A172 (cell line): ENCODE measurements around the gene PRRC2B. TPM values are rescaled to one million over a fixed set of nuclear protein-coding genes. Genes with fewer than 3 reads are reported as not detected.
"Not testable (repeated sequence)": the region's sequence is repeated elsewhere in the genome, so short reads cannot be mapped to it uniquely, and the experiment has no call there.

Source experiments
- DNase-seq: peaks from one replicate; pipeline ENCODE4 v3.0.0-alpha.2; 2015; ENCODE audit warnings: low spot score
- total RNA-seq: library from RNA; depleted of rRNA; stranded (reverse); fragments of >200 nt; shearing (Covaris generic); gene quantifications from 2 replicates; pipeline ENCODE4 v1.2.3, GENCODE V29; 2014

Gene PRRC2B
- total RNA-seq, 1 experiment from 2014 or later, result 49.1 TPM

DNA sequence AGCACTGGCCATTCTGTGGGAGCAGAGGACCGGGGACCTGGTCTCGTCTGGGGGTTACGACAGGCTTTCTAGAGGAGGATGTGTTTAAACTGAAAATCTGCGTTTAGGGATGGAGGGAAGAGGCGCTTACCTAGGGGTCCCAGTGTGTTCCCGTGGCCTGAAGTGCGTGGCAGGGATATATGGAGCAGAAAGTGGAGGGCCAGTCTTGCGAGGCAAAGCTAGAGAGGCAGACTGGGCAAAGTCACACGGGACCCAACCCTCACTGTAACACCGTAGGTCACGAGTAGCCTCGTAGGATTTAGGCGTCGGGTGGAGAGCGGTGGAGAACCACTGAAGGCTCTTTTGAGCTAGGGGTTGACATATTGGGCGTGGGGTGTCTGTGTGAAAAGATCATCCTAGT lies 76.1 kb downstream of the PRRC2B start:
- no peak for DNase-seq

DNA sequence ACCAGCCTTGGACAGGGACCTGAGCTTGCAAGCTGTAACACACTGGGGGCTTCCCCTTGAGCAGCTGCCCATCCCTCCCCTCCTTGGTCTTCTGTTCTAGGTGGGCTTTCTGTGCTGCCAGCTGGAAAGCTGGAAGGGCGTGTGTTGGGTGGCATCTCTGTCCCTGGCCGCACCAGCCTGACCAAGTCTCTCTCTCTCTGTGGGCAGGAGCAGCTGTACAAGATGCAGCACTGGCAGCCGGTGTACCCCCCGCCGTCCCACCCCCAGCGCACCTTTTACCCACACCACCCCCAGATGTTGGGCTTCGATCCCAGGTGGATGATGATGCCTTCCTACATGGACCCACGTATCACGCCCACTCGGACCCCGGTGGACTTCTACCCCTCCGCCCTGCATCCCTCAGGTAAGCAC lies 76.7 kb downstream of the PRRC2B start:
- DNase-seq, result no peak

DNA sequence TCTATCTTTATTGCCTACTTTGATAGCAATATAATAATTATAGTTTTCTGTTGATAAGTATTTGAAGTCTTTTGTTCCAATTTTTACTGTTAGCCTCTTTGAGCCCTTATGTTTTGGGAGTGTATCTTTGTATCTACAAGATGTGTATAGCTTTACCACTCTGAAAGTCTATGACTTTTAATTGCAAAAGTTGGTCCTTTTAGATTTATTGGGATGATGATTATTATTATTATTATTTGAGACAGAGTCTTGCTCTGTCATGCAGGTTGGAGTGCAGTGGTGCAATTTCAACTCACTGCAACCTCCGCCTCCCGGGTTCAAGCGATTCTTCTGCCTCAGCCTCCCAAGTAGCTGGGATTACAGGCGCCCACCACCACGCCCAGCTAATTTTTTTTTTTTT lies 78.2 kb downstream of the PRRC2B start:
- not testable (repeated sequence) for DNase-seq

DNA sequence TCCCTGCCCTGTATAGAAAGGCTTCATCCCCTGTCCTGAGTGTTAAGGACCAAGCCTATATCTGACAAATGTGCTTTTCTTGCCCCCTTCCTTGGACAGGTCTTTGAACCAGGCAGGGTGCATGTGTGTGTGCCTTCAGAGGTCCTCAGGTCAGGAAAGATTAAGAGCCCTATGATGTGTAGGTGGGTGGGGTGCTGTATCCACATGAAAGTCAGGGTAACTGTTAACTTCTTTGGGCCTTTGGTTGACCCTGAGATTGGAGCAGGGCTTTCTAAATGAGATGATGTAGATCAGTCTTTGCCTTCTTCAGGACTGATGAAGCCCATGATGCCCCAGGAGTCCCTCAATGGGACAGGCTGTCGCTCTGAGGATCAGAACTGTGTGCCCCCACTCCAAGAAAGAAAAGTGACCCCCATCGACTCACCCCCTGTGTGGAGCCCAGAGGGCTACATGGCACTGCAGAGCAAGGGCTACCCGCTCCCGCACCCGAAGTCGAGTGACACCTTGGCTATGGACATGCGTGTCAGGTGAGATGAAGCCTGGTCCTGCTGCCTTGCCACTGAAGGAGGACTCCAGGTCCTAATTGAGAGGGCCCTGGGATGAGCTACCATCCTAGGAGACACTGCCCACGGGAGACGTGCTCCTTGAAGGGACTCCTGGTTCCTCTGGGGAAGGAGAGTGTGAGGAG lies 79.5 kb downstream of the PRRC2B start:
- DNase-seq, result no peak

DNA sequence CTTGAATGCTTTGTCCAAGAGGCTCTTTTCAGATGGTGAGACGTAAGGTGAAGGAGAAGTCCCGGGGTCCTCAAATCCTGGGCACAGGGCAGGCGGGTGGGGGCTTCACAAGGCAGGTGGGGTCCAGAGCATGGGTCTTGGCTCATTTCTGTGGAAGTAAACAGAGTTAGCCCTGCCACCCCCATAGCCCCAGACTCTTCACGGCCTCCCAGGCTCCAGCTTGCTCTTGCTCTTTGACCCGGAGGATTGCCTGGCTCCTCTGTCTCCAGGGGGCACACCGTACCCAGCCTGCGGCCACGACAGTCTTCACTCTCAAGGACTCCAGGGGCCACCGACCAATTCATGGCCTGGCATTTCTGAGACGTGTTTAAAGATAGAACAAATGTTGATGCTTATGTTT lies 80.0 kb downstream of the PRRC2B start:
- DNase-seq, result no peak

DNA sequence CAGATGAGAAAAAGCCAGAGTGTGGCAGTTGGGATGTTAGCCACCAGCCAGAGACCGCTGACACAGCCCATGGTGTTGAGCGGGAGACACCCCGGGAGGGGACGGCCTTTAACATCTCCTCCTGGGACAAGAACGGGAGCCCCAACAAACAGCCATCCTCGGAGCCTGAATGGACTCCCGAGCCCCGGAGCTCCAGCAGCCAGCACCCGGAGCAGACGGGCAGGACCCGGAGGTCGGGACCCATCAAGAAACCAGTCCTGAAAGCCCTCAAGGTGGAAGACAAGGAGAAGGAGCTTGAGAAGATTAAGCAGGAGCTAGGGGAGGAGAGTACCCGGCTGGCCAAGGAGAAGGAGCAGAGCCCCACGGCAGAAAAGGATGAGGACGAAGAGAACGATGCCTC lies 80.8 kb downstream of the PRRC2B start:
- DNase-seq, result no peak

DNA sequence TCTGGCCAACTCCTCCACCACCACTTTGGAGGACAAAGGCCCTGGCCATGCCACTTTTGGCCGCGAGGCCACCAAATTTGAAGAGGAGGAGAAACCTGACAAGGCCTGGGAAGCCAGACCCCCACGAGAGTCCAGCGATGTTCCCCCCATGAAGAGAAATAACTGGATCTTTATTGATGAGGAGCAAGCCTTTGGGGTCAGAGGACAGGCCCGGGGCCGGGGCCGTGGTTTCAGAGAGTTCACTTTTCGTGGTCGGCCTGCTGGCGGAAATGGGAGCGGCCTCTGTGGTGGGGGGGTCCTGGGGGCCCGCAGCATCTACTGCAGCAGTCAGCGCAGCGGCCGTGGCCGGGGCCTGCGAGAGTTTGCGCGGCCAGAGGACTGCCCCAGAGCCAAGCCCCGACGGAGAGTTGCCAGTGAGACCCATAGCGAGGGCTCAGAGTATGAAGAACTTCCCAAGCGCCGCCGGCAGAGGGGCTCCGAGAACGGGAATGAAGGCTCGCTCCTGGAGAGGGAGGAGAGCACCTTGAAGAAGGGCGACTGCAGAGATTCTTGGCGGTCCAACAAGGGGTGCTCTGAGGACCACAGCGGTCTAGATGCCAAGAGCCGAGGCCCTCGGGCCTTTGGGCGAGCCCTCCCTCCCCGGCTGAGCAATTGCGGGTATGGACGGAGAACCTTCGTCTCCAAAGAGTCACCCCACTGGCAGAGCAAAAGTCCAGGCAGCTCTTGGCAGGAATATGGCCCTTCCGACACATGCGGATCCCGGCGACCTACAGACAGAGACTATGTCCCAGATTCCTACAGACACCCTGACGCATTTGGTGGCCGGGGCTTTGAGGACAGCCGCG lies 81.4 kb downstream of the PRRC2B start:
- no peak for DNase-seq

DNA sequence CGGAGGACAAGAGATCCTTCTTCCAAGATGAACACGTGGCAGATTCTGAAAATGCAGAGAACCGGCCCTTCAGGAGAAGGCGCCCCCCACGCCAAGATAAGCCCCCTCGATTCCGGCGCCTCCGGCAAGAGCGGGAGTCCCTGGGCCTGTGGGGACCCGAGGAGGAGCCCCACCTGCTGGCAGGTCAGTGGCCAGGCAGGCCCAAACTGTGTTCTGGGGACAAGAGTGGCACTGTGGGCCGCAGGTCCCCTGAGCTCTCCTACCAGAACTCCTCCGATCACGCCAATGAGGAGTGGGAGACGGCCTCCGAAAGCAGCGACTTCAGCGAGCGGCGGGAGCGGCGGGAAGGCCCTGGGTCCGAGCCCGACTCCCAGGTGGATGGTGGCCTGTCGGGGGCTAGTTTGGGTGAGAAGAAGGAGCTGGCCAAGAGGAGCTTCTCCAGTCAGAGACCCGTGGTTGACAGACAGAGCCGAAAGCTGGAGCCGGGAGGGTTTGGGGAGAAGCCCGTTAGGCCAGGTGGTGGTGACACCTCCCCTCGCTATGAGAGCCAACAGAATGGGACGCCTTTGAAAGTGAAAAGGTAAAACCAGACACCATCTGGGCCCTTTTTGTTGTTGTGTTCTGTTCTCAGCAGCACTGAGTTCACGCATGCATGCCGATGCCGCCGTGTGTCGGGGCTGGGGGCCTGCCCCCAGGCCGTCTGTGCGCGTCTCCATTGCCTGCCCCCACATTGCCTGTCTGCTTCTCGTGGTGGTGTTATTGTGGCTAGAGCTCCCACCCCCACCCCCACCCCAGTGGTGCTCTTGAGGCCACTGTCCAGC lies 82.3 kb downstream of the PRRC2B start:
- DNase-seq, result no peak

DNA sequence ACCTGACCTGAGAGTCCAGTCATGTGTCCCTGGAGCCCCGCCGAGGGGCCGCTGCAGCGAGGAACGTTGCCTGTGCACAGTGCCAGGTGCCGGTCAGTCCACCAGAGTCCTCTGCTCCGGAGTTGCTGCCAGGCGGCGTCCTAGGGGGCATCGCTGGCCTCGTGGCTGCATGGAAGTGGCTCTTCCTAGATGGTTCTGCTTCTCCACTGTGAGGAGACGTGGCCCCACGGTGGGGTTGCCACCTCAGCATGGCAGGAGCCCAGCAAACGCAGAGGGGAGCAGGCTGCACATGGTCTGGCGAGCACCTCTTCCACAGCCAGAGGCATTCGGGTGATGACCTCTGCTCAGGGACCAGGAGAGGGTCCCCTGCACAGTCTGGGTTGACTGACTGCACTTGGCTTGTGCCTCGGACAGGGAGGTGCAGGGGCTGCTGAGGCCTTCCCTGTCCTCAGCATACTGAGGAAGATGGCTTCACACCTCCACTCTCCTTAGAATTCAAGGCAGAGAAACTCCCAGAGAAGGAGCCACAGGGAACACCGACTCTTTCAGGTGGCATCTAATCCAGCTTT lies 83.0 kb downstream of the PRRC2B start:
- no peak for DNase-seq

DNA sequence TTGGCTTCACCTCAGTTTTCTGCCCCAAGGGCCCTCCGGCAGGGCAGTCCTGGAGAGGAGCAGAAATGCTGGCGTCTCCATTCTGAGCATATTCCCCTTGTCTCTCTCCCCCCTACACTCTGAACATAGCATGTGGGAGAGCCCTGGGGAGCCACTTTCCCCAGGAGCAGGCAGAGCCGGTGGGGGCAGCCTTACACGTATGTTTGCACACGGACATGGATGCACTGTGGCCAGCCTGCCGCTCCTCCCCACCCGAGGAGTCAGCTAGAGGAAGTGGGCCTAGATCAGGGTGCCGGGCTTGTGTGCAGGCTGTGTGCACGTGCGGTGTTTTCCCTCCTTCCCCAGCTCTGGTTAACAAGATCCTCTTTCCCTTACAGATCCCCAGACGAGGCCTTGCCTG lies 83.5 kb downstream of the PRRC2B start:
- DNase-seq, result no peak

DNA sequence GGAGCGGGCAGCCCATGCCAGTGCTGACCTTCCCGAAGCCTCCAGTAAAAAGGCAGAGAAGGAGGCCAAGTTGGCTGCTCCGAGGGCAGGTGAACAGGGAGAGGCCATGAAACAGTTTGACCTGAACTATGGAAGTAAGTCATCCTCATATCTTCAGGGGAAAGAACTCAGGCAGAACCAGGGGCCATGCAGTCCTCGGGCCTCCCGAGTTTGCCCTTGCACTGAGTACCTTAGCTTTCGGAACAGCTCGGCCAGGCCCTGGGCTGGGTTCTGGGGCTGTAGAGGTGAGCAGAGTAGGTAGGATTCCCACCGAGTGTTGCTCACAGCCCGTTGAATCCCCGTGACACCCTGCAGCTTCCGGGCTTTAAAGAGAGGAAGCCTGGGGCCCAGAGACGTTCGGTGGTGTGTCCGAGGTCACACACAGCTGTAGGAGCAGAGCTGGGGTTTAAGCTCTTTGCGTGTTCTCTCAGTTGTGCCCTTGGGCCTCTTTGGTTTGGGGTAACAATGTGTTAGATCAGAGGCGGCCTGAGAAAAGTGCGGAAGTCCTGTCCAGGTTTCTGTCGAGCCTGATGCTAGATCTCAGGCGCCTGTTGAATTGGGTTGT lies 84.0 kb downstream of the PRRC2B start:
- no peak for DNase-seq

DNA sequence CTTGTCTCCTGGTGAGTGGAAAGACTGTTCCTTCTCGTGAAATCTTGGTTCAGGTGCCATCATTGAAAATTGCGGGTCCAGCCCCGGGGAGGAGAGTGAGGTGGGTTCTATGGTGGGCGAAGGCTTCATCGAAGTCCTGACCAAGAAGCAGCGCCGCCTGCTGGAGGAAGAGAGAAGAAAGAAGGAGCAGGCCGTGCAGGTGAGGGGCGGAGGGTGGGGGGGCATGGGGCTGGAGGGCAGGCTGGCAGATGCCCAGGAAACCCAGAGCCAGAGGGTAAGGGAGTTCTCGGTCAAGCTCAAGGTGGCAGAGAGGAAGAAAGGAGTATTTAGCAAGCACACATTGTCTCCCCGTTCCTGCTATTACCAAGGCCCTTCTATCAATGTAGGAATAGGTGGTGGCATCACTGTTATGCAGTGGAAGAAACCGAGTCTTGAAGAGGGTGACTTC lies 84.6 kb downstream of the PRRC2B start:
- DNase-seq, result no peak

DNA sequence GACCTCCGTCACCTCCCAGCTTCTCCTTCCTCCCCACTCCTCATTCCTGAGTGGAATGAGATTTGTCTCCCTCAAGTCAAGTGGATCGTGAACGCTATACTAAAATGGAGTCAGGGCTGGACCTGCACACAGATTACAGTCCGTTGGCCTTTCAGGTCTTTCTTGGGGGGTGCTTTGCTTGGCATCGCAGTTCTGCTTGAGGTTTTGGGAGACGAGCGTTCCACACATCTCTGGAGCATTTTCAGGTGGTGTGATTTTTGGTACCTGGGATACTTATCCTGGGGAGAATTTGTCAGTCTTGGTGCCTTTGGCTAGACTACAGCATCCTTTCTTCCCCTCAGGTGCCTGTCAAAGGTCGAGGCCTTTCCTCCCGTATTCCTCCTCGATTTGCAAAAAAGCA lies 85.0 kb downstream of the PRRC2B start:
- DNase-seq, result no peak

DNA sequence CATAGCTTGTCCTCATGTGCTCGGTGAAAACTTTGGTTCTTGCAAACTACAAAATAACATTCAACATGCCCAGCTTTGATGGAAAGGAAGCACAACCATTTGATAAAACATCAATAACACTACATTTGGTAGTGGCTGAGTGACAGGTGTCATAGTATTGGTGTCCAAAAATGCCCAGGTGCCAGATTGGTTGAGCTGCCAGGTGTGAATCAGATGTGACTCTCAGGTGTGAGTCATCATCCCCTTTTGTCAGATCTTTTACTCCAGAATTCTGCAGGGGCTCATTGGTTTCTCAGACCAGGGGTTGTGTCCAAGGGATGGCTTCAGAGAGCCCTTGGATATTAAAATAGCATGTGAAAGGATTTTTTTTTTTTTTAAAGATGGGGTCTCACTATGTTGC lies 86.4 kb downstream of the PRRC2B start:
- no peak for DNase-seq

DNA sequence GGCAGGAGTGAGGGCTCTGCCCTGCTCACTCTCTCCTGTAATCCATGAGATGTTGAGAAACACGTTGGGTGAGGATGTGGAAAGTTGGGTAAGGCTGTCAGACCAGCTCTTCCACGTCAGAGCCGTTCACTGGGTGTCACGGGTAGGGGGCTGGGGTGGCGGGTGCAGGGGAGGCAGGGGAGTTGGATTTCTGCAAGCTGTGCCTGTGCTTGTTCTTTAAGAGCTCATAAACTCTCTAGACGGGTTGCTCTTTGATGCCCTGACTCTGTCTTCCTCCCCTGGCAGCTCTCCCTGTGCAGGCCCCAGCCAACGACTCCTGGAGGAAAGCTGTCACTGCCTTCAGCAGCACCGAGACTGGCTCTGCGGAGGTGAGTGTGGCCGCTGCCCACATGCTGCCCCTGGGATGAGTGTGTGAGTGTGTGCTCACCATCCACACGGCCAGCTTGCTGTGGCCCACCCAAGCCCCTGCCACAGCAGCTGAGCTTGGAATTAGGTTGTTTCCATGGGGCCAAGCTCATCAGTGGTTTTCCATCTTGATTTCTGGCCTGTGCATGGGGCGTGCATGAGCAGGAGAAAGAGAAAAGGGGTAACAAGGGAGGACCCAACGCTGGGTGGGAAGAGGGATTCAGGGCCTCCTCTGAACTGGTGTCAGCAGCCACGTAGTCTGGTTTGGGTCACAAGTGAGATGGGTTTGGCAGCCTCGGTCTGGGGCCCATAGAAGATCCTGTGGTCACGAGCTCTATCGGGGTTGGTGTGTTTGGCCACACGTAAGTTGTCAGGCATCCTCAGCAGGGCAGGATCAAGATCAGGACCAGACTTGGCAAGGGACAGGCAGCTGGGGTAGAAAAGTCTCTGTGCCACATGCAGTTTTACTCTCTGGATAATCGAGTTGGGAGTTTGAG lies 87.8 kb downstream of the PRRC2B start:
- DNase-seq, result no peak

DNA sequence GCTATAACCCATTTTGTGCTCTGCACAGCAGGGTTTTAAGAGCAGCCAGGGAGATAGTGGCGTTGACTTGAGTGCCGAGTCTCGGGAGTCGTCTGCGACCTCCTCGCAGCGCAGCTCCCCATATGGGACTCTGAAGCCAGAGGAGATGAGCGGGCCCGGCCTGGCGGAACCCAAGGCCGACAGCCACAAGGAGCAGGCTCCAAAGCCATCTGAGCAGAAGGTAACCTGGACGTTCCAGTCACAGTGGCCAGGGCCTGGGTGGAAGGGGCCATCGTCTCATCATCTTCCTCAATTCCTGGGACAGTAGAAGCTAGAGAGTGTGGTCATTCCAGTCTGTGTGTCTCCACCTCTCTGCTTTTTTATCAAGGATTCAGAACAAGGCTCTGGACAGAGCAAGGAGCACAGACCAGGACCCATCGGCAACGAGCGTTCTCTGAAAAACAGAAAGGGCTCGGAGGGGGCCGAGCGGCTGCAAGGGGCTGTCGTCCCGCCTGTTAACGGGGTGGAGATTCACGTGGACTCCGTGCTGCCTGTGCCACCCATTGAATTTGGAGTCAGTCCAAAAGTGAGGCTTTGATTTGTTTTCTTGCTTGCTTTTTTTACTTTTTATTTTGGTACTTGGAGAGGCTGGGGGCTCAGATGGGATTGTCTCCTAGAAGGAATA lies 88.6 kb downstream of the PRRC2B start:
- no peak for DNase-seq

DNA sequence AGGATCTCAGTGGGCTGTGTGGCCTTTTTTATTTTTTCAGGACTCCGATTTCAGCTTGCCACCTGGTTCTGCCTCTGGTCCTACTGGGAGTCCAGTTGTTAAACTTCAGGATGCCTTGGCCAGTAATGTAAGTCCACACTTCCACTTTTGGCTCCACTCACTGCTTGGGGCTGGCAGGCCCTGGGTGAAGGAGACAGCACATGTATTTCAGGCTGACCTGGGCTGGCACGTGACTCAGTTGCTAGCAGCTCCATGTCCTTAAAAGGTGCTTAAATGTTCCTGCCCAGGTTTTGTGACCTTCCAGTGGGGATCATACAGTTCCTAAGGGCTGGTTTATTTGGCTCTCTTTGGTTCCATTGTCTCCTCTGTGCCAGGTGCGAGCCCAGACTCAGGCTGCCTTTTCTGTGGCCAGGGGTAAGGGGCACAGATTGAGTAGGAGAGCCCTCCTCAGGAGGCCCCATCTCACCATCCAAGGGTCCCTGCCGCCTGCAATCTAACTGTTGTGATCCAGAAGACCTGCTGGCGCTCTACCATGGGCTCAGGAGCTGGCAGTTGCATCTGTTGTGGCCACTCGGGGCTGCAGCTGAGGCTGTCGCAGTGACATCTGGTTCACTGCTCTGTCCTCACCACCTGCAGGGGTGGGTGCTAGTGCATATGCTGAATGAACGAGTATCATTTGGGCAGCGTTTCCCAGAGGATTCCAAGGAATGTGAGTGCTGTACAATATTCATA lies 89.6 kb downstream of the PRRC2B start:
- DNase-seq, result no peak

DNA sequence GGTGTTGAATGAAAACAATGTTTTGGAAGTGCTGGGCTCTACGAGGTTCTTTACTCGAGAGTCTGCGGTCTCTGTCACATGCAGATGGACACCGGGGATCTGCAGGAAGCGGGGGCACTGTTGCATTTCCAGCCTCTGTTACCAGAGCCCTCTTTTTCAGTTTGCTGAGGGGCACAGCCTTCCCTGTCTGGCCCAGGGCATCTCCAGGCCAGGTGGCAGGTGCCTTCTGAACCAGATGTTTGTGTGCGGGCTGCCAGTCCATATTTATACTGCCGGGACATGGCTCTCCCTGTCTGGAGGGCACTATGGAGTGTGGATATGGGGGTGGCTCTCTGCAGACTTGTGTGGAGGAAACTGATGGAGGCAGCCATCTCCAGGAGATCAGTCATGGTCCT lies 90.2 kb downstream of the PRRC2B start:
- DNase-seq, result no peak

DNA sequence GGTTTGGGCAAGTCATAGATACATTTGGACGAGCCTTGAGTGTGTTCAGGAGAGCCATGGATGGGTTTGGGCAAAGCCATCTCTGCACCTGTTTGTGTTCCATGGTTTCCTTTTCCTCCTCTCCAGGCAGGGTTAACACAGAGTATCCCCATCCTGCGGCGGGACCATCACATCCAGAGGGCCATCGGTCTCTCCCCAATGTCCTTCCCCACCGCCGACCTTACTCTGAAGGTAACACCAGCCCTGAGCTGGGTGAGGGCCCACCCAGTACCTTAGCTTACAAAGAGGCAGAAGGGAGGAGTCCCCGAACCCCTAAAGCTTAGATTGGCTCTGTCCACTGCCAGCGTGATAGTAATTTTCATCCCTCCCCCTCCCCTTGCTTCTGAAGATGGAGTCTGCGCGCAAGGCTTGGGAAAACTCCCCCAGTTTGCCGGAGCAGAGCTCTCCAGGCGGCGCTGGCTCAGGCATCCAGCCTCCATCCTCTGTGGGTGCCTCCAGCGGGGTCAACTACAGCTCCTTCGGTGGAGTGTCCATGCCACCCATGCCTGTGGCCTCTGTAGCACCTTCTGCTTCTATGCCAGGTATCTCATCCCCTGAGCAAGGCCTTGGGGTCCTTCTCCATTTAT lies 90.8 kb downstream of the PRRC2B start:
- DNase-seq, result no peak
